ENCODE measurements around the gene LHFPL4. TPM values are rescaled to one million over a fixed set of nuclear protein-coding genes. Genes with fewer than 3 reads are reported as not detected.

LHFPL4 gene
- total RNA-seq, 1 donor from 2014 or later, result 0.32 TPM

DNA sequence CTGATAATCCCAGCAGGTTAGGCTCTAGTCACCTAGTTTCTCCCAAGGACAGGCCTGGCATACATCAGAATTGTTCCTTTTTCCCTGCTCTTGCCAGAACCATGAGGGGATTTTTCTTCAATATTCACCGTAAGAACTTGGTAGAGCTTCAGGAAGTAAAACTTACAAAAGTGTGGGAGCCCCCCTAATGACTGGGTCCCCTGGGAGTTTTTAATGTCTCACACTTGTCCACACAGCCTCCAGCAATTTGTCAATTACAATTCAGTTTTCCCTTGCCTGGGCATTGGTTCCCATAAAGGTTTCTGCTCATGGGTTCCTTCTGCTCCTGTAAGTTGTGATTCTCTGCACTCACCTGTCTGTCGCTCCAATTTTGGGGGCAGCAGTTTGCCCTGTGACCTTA, 28.5 kb downstream of the LHFPL4 start:
- Histone ChIP-seq H2AFZ (replicated peaks) (no peak overlapping the region), H3K4me3 (no peak overlapping the region), H3K36me3 (no peaks in the 10 kb centered on the region), H3K4me1 (no peaks in the 10 kb centered on the region), H4K20me1 (ENCODE audit: low read depth) (no peaks in the 10 kb centered on the region), H3F3A (ENCODE audit: low read depth) (no peaks in the 10 kb centered on the region), H3K79me2 (ENCODE audit: low read depth) (no peaks in the 10 kb centered on the region), H3K27ac (no peak overlapping the region), H3K9ac (no peak overlapping the region), H3K9me3 (ENCODE audit: low read depth) (no peaks in the 10 kb centered on the region), H3K27me3 (no peaks in the 10 kb centered on the region), H3K4me2 (no peak overlapping the region)
- no peaks in the 10 kb centered on the region for H3K9me3 Mint-ChIP-seq
- H3K27ac Mint-ChIP-seq, result no peak overlapping the region
- H3K4me3 Mint-ChIP-seq, result no peak overlapping the region
- H3K36me3 Mint-ChIP-seq, result no peaks in the 10 kb centered on the region
- peaks cover 2% of the 10 kb centered on the region for H3K27me3 Mint-ChIP-seq (ENCODE audit: insufficient read depth, low read depth)
- DNase-seq (ENCODE audit: low spot score), result no peak
- TF ChIP-seq EZH2phosphoT487 (IDR thresholded peaks at IDR 0.05), result no peak
- no peaks in the 10 kb centered on the region for H3K4me1 Mint-ChIP-seq

DNA sequence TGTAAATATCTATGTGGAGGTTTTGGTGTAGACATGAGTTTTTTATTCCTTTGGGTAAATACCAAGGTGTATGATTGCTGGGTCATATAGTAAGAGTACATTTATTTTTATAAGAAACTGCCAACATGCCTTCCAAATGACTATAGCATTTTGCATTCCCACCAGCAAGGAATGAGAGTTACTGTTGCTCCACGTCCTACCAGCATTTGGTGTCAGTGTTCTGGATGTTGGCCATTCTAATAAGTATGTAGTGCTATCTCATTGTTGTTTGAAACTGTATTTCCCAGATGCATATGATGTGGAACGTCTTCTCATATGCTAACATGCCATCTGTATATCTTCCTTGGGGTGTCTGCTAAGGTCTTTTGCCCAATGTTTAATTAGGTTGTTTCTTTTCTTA, 38.7 kb downstream of the LHFPL4 start:
- Mint-ChIP-seq H3K9me3 (no peaks in the 10 kb centered on the region), H3K27me3 (ENCODE audit: insufficient read depth, low read depth) (no peaks in the 10 kb centered on the region), H3K36me3 (no peaks in the 10 kb centered on the region), H3K27ac (no peak overlapping the region), H3K4me3 (no peak overlapping the region), H3K4me1 (no peaks in the 10 kb centered on the region)
- TF ChIP-seq, protein P1, sequence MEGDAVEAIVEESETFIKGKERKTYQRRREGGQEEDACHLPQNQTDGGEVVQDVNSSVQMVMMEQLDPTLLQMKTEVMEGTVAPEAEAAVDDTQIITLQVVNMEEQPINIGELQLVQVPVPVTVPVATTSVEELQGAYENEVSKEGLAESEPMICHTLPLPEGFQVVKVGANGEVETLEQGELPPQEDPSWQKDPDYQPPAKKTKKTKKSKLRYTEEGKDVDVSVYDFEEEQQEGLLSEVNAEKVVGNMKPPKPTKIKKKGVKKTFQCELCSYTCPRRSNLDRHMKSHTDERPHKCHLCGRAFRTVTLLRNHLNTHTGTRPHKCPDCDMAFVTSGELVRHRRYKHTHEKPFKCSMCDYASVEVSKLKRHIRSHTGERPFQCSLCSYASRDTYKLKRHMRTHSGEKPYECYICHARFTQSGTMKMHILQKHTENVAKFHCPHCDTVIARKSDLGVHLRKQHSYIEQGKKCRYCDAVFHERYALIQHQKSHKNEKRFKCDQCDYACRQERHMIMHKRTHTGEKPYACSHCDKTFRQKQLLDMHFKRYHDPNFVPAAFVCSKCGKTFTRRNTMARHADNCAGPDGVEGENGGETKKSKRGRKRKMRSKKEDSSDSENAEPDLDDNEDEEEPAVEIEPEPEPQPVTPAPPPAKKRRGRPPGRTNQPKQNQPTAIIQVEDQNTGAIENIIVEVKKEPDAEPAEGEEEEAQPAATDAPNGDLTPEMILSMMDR (IDR thresholded peaks at IDR 0.05), result no peak
- no peak for TF ChIP-seq EZH2 (IDR thresholded peaks at IDR 0.05)
- TF ChIP-seq EZH2phosphoT487 (IDR thresholded peaks at IDR 0.05), result no peak
- H3K36me3 ChIP-seq, result no peaks in the 10 kb centered on the region
- no peak overlapping the region for H3K27ac ChIP-seq
- no peaks in the 10 kb centered on the region for H3K27me3 ChIP-seq
- H3K79me2 ChIP-seq (ENCODE audit: low read depth), result no peaks in the 10 kb centered on the region
- H3K4me1 ChIP-seq, result no peaks in the 10 kb centered on the region
- H3K9me3 ChIP-seq (ENCODE audit: low read depth), result no peaks in the 10 kb centered on the region
- DNase-seq (ENCODE audit: low spot score), result no peak
- H2AFZ ChIP-seq (replicated peaks), result no peak overlapping the region
- no peak overlapping the region for H3K4me2 ChIP-seq
- no peaks in the 10 kb centered on the region for H3F3A ChIP-seq (ENCODE audit: low read depth)
- H4K20me1 ChIP-seq (ENCODE audit: low read depth), result no peaks in the 10 kb centered on the region
- no peak overlapping the region for H3K9ac ChIP-seq
- H3K4me3 ChIP-seq, result no peak overlapping the region

DNA sequence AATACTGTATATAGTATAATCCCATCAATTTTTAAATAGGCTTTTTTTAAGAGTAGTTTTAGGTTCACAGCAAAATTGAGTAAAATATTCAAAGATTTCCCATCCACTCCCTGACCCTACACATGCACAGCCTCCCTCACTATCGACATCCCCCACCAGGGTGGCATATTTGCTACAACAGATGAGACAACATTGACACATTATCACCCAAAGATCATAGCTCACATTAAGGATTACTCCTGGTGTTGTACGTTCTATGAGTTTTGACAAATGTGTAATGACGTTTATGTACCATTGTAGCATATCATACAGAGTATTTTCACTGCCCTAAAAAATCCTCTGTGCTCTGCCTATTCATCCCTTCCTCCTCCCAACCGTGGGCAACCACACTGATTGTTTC, 39.3 kb downstream of the LHFPL4 start:
- H3K9me3 Mint-ChIP-seq, result no peaks in the 10 kb centered on the region
- H3K27ac ChIP-seq, result no peak overlapping the region

DNA sequence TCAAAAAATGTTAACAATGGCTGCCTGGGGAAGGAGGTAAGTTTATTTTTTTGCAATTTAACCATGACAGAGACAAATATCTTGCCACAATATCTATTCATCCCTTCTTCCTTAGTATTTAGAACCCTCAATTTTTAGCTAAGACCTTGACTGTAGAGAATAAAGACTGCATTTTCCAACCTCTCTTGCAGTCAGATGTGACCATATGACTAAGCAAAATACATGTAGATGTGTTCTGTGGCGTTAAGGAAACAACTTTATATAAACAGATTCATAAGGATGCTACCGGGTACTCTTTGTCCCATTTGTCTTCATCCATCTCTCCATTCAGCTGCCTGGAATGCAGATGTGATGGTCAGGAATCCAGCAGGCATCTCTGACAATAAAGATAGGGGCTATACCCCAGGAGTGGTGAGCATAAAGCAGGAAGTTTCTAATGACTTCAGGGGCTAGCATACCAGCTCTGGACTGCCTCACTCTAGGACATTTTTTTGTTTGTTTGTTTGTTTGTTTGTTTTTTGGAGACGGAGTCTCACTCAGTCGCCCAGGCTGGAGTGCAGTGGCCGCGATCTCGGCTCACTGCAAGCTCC, 41.1 kb downstream of the LHFPL4 start:
- Histone ChIP-seq H3K4me2 (no peak overlapping the region), H3K9ac (no peak overlapping the region), H3K9me3 (ENCODE audit: low read depth) (no peaks in the 10 kb centered on the region), H3K4me1 (no peaks in the 10 kb centered on the region), H2AFZ (replicated peaks) (no peak overlapping the region), H3K4me3 (no peak overlapping the region), H3F3A (ENCODE audit: low read depth) (no peaks in the 10 kb centered on the region), H3K27me3 (peaks cover 19% of the 10 kb centered on the region), H3K27ac (no peak overlapping the region), H4K20me1 (ENCODE audit: low read depth) (no peaks in the 10 kb centered on the region), H3K79me2 (ENCODE audit: low read depth) (no peaks in the 10 kb centered on the region), H3K36me3 (no peaks in the 10 kb centered on the region)
- TF ChIP-seq EZH2phosphoT487 (IDR thresholded peaks at IDR 0.05), result no peak
- TF ChIP-seq EZH2 (IDR thresholded peaks at IDR 0.05), result no peak
- TF ChIP-seq, protein P1 (IDR thresholded peaks at IDR 0.05), result no peak
- Mint-ChIP-seq H3K4me3 (no peak overlapping the region), H3K4me1 (peaks cover 4% of the 10 kb centered on the region), H3K27me3 (ENCODE audit: insufficient read depth, low read depth) (peaks cover 9% of the 10 kb centered on the region), H3K36me3 (no peaks in the 10 kb centered on the region), H3K27ac (no peak overlapping the region), H3K9me3 (no peaks in the 10 kb centered on the region)
- DNase-seq (ENCODE audit: low spot score), result no peak

More for the DNA sequence above, 39.3 kb downstream of the LHFPL4 start:
- no peak for TF ChIP-seq EZH2 (IDR thresholded peaks at IDR 0.05)
- no peak for TF ChIP-seq EZH2phosphoT487 (IDR thresholded peaks at IDR 0.05)
- TF ChIP-seq, protein P1 (IDR thresholded peaks at IDR 0.05), result no peak
- peaks cover under 1% of the 10 kb centered on the region for H3K4me1 Mint-ChIP-seq
- no peaks in the 10 kb centered on the region for H3K4me1 ChIP-seq
- H3K79me2 ChIP-seq (ENCODE audit: low read depth), result no peaks in the 10 kb centered on the region
- H3K36me3 Mint-ChIP-seq, result no peaks in the 10 kb centered on the region
- H3K9me3 ChIP-seq (ENCODE audit: low read depth), result no peaks in the 10 kb centered on the region
- H2AFZ ChIP-seq (replicated peaks), result no peak overlapping the region
- H3F3A ChIP-seq (ENCODE audit: low read depth), result no peaks in the 10 kb centered on the region
- H3K27me3 ChIP-seq, result peaks cover 5% of the 10 kb centered on the region
- H3K36me3 ChIP-seq, result no peaks in the 10 kb centered on the region
- DNase-seq (ENCODE audit: low spot score), result no peak
- H3K27ac Mint-ChIP-seq, result no peak overlapping the region
- peaks cover 3% of the 10 kb centered on the region for H3K27me3 Mint-ChIP-seq (ENCODE audit: insufficient read depth, low read depth)
- no peak overlapping the region for H3K9ac ChIP-seq
- no peak overlapping the region for H3K4me3 ChIP-seq
- no peak overlapping the region for H3K4me2 ChIP-seq
- H3K4me3 Mint-ChIP-seq, result no peak overlapping the region
- no peaks in the 10 kb centered on the region for H4K20me1 ChIP-seq (ENCODE audit: low read depth)

Measured in neural progenitor cell (in vitro differentiated cells).